Thyroid gland (tissue), 4 donors: ENCODE results near the gene SLC25A33. TPM values are rescaled to one million over a fixed set of nuclear protein-coding genes. Genes with fewer than 3 reads are reported as not detected.

ENCODE experiments used
- DNase-seq, 2 donors: peaks; one replicate each; pipeline ENCODE4 v3.0.0-alpha.2; 2019
- H3K27ac ChIP-seq, 3 donors: fragments of 200-600 bp; sonication (generic); 1 replicate in 2 of 3; 2 replicates in 1 of 3; pipeline ENCODE4 v1.5.1; 2016 to 2019; ENCODE audit warnings: mild to moderate bottlenecking in 1 of 3, moderate library complexity in 1 of 3
- H3K27me3 ChIP-seq: fragments of 200-600 bp; sonication (generic); one replicate; pipeline ENCODE4 v1.5.1; 2019
- H3K36me3 ChIP-seq, 2 donors: fragments of 200-600 bp; sonication (generic); one replicate each; pipeline ENCODE4 v1.5.1; 2016 to 2019
- H3K4me1 ChIP-seq, 2 donors: fragments of 200-600 bp; sonication (generic); one replicate each; pipeline ENCODE4 v1.5.1; 2017 to 2019
- H3K4me3 ChIP-seq, 3 donors: fragments of 200-600 bp; sonication (generic); replicated peaks in 1 of 3; 1 replicate in 2 of 3; 2 replicates in 1 of 3; pipeline ENCODE4 v1.5.1; 2016; ENCODE audit warnings: mild to moderate bottlenecking in 1 of 3
- H3K9me3 ChIP-seq: fragments of 200-600 bp; sonication (generic); one replicate; pipeline ENCODE4 v1.5.1; 2017
- POLR2A ChIP-seq, 2 donors: fragments of 450-650 bp; IDR thresholded peaks; one replicate each; pipeline ENCODE4 v1.6.1; 2017; ENCODE audit warnings: antibody characterized with exemption in 2 of 2, mild to moderate bottlenecking in 2 of 2, moderate library complexity in 1 of 2
- WGBS, 2 donors: methylation state at CpG; one replicate each; pipeline ENCODE4 v1.1.5; 2017; 5-methylcytosine and 5-hydroxymethylcytosine counted together
- intact Hi-C: fragments of 100-400 bp; cut with DNase I; formaldehyde crosslinking; loops from one replicate; pipeline ENCODE4 v1.15.1; 2023
- total RNA-seq, 4 donors: library from RNA; depleted of rRNA; stranded (reverse); fragments of >200 nt; gene quantifications; one replicate each; pipeline ENCODE4 v1.2.3, GENCODE V29; 2016
- TF ChIP-seq, protein P1 (sequence below), 6 experiments: fragments of 200-600 bp in 3 of 6; fragments of 450-650 bp in 3 of 6; sonication (generic) in 3 of 6; IDR thresholded peaks; one replicate each; pipeline ENCODE4 v1.5.1; 2016 to 2019; ENCODE audit warnings: antibody characterized with exemption in 6 of 6, mild to moderate bottlenecking in 2 of 6, inconsistent platforms in 1 of 6, moderate library complexity in 1 of 6

SLC25A33 gene
- total RNA-seq, 4 donors from 2014 or later = 10.6 to 16.6 (median 14.7) TPM

DNA sequence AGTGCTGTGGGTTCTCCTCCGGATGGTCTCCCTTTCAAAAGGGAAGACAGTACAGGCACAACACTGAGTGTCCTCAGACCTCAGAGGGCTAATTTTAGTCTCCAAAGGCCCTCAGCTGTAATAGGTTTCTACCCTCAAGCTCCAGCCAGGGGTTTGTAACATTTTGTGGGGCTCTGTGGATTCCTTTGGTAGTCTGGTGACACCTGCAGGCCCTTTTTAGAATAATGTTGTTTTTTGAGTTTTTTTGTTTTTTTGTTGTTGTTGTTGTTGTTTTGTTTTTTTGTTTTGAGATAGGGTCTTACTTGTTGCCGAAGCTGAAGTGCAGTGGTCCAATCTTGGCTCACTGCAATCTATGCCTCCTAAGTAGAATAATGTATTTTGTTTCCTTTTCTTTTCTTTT, 34.5 kb downstream of the SLC25A33 start:
- no peak overlapping the region for H3K27ac ChIP-seq
- no peaks in the 10 kb centered on the region for H3K9me3 ChIP-seq
- no peaks in the 10 kb centered on the region for H3K27me3 ChIP-seq
- peaks cover 0 to 23% of the 10 kb centered on the region in 2 donors for H3K4me1 ChIP-seq
- intact Hi-C loops = loop anchor here (10.0 kb wide), 1 partner anchor 289 kb away; no protein-coding TSS in a partner anchor
- 67 to 81% methylated on average over 2 of the region's 2 CpGs for WGBS, 2 donors
- TF ChIP-seq, protein P1, sequence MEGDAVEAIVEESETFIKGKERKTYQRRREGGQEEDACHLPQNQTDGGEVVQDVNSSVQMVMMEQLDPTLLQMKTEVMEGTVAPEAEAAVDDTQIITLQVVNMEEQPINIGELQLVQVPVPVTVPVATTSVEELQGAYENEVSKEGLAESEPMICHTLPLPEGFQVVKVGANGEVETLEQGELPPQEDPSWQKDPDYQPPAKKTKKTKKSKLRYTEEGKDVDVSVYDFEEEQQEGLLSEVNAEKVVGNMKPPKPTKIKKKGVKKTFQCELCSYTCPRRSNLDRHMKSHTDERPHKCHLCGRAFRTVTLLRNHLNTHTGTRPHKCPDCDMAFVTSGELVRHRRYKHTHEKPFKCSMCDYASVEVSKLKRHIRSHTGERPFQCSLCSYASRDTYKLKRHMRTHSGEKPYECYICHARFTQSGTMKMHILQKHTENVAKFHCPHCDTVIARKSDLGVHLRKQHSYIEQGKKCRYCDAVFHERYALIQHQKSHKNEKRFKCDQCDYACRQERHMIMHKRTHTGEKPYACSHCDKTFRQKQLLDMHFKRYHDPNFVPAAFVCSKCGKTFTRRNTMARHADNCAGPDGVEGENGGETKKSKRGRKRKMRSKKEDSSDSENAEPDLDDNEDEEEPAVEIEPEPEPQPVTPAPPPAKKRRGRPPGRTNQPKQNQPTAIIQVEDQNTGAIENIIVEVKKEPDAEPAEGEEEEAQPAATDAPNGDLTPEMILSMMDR (IDR thresholded peaks at IDR 0.05) = peak in 4 of 6 experiments; percentile 18 to 72 (median 52)
- TF ChIP-seq POLR2A (IDR thresholded peaks at IDR 0.05) = no peak
- DNase-seq = no peak
- no peak overlapping the region for H3K4me3 ChIP-seq
- peaks cover 0 to 15% of the 10 kb centered on the region in 2 donors for H3K36me3 ChIP-seq

GRCh38 chr1:9575486-9575885, 36.2 kb downstream of the SLC25A33 start:
- WGBS, 2 donors = 57 to 68% methylated on average over 6 of the region's 6 CpGs

DNA sequence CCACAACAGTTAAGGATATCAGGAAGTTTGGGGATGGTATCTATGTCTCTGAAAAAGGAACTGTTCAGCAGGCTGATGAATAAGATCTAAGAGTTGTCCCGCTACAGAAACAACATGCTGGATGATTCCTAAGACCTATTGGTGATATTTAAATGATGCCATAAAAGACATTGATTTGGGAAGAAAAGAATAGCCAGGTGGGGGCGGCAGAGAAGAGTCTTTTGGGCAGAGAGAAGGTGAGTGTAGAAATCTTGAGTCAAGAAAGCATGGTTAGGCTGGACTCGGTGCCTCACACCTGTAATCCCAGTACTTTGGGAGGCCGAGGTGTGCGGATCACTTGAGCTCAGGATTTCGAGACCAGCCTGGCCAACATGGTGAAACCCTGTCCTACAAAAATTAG, 37.6 kb downstream of the SLC25A33 start:
- 92 to 93% methylated on average over 6 of the region's 6 CpGs for WGBS, 2 donors
- DNase-seq = no peak
- intact Hi-C loops = loop anchor here (5.0 to 10.0 kb wide), 2 partner anchors 80 to 292 kb away; no protein-coding TSS in a partner anchor
- Histone ChIP-seq H3K4me1 (no peaks in the 10 kb centered on the region), H3K36me3 (peaks cover 4 to 25% of the 10 kb centered on the region in 2 donors), H3K4me3 (no peak overlapping the region), H3K27me3 (no peaks in the 10 kb centered on the region), H3K9me3 (no peaks in the 10 kb centered on the region), H3K27ac (no peak overlapping the region)
- no peak for TF ChIP-seq POLR2A (IDR thresholded peaks at IDR 0.05)
- TF ChIP-seq, protein P1 (IDR thresholded peaks at IDR 0.05) = no peak

More at GRCh38 chr1:9575486-9575885, 36.2 kb downstream of the SLC25A33 start:
- no peak for DNase-seq
- TF ChIP-seq POLR2A (IDR thresholded peaks at IDR 0.05) = no peak
- no peak overlapping the region for H3K27ac ChIP-seq
- no peak overlapping the region for H3K4me3 ChIP-seq
- peaks cover 0 to 6% of the 10 kb centered on the region in 2 donors for H3K4me1 ChIP-seq
- no peaks in the 10 kb centered on the region for H3K27me3 ChIP-seq
- no peaks in the 10 kb centered on the region for H3K9me3 ChIP-seq
- peaks cover 4 to 25% of the 10 kb centered on the region in 2 donors for H3K36me3 ChIP-seq
- intact Hi-C loops = loop anchor here (5.0 to 10.0 kb wide), 2 partner anchors 78 to 291 kb away; no protein-coding TSS in a partner anchor

DNA sequence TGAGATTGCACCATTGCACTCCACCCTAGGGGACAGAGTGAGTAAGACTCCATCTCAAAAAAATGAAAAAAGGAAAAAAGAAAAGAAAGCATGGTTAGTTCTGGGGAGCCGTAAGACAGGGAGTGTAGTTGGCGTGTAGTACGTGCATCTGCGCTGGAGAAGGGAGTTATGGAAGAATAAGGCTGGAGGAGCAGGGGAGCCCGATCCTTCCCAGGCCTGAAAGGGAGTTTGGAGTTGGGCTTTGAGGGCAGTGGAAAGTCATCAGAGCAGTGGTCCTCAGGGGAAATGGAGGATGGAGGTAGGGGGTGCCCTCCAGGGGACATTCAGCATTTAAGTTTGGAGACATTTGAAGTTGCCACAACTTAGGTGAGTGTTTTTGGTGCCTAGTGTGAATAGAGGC, 38.2 kb downstream of the SLC25A33 start:
- 85 to 98% methylated on average over 5 of the region's 5 CpGs for WGBS, 2 donors
- no peak for DNase-seq
- H3K4me3 ChIP-seq = no peak overlapping the region
- intact Hi-C loops = loop anchor here (5.0 to 10.0 kb wide), 2 partner anchors 80 to 293 kb away; no protein-coding TSS in a partner anchor
- TF ChIP-seq, protein P1 (IDR thresholded peaks at IDR 0.05) = no peak
- no peak for TF ChIP-seq POLR2A (IDR thresholded peaks at IDR 0.05)
- H3K27me3 ChIP-seq = no peaks in the 10 kb centered on the region
- H3K27ac ChIP-seq = no peak overlapping the region
- H3K9me3 ChIP-seq = no peaks in the 10 kb centered on the region
- peaks cover 4 to 25% of the 10 kb centered on the region in 2 donors for H3K36me3 ChIP-seq
- H3K4me1 ChIP-seq = no peaks in the 10 kb centered on the region

DNA sequence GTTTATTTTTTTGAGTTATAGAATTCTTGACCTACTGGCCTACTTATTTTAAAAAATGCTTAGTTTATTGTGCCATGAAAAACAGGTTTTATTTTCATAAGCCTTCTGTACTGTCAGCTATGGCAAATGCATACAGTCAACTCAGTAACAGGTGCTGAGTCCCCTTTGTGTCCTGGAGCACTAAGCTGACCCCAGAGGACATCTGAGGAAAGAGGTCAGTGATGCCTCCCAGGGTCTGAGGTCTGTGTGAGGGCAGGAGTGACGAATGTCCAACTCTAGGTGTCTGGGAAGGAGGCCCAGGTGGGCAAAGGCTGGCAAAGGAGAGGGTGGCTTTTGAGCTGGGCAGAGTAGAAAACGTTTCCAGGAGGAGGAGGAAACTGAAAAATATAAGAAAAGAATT, 41.7 kb downstream of the SLC25A33 start:
- Histone ChIP-seq H3K9me3 (no peaks in the 10 kb centered on the region), H3K4me3 (no peak overlapping the region), H3K27ac (no peak overlapping the region), H3K4me1 (no peaks in the 10 kb centered on the region), H3K27me3 (no peaks in the 10 kb centered on the region), H3K36me3 (peaks cover 4 to 22% of the 10 kb centered on the region in 2 donors)
- intact Hi-C loops = no loop called here
- DNase-seq = no peak
- 87 to 88% methylated on average over 2 of the region's 2 CpGs for WGBS, 2 donors
- TF ChIP-seq, protein P1 (IDR thresholded peaks at IDR 0.05) = no peak
- no peak for TF ChIP-seq POLR2A (IDR thresholded peaks at IDR 0.05)
